PC-9 (cell line): ENCODE data around the gene ERC2.

ENCODE experiments used
- EZH2 ChIP-seq: fragments of 200-600 bp; sonication (generic); IDR thresholded peaks from 2 replicates; pipeline ENCODE4 v1.8.0; 2017; ENCODE audit warnings: antibody characterized with exemption, low read depth
- TF ChIP-seq, protein P1 (sequence below): fragments of 200-600 bp; sonication (generic); conservative IDR thresholded peaks from 2 replicates; pipeline ENCODE4 v1.6.1; 2017; ENCODE audit warnings: mixed run types, antibody characterized with exemption, mild to moderate bottlenecking, moderate library complexity

GRCh38 chr3:55668359-55668758 lies 799.9 kb downstream of the ERC2 start:
- TF ChIP-seq, protein P1, sequence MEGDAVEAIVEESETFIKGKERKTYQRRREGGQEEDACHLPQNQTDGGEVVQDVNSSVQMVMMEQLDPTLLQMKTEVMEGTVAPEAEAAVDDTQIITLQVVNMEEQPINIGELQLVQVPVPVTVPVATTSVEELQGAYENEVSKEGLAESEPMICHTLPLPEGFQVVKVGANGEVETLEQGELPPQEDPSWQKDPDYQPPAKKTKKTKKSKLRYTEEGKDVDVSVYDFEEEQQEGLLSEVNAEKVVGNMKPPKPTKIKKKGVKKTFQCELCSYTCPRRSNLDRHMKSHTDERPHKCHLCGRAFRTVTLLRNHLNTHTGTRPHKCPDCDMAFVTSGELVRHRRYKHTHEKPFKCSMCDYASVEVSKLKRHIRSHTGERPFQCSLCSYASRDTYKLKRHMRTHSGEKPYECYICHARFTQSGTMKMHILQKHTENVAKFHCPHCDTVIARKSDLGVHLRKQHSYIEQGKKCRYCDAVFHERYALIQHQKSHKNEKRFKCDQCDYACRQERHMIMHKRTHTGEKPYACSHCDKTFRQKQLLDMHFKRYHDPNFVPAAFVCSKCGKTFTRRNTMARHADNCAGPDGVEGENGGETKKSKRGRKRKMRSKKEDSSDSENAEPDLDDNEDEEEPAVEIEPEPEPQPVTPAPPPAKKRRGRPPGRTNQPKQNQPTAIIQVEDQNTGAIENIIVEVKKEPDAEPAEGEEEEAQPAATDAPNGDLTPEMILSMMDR, result no peak
- no peak for TF ChIP-seq EZH2
